HUES64 (cell line): ENCODE data around the gene ADAMTS17.

Experiments
- H3K27ac ChIP-seq: 2 replicates; pipeline ENCODE4 v1.7.0; 2013; ENCODE audit warnings: low read depth, low read length, inconsistent platforms
- H3K27me3 ChIP-seq: 2 replicates; pipeline ENCODE4 v1.6.1; 2013; ENCODE audit warnings: mild to moderate bottlenecking, low read length; ENCODE audit not compliant: insufficient read depth
- H3K36me3 ChIP-seq: 2 replicates; pipeline ENCODE4 v1.6.1; 2013; ENCODE audit warnings: mild to moderate bottlenecking, low read length; ENCODE audit not compliant: insufficient read depth
- H3K4me1 ChIP-seq: 2 replicates; pipeline ENCODE4 v1.6.1; 2013; ENCODE audit warnings: mild to moderate bottlenecking, low read length, moderate library complexity; ENCODE audit not compliant: insufficient read depth
- H3K4me3 ChIP-seq: 2 replicates; pipeline ENCODE4 v1.5.1; 2013; ENCODE audit warnings: mild to moderate bottlenecking, low read length, moderate library complexity
- H3K9ac ChIP-seq: 2 replicates; pipeline ENCODE4 v1.6.1; 2013; ENCODE audit warnings: mild to moderate bottlenecking, low read depth, low read length
- H3K9me3 ChIP-seq: 2 replicates; pipeline ENCODE4 v1.6.1; 2013; ENCODE audit warnings: low read depth, low read length; ENCODE audit not compliant: insufficient read depth
- WGBS: fragments of 150-250, 120-280 bp; methylation state at CpG from one replicate; pipeline ENCODE4 v1.1.7; 2013; ENCODE audit warnings: missing lambda C conversion rate; 5-methylcytosine and 5-hydroxymethylcytosine counted together

The ADAMTS17 gene

GRCh38 chr15:100131321-100132224 is 210.2 kb downstream of the ADAMTS17 start:
- Histone ChIP-seq H3K4me1 (no peaks in the 10 kb centered on the region), H3K9me3 (no peaks in the 10 kb centered on the region), H3K27ac (no peak overlapping the region), H3K27me3 (no peaks in the 10 kb centered on the region), H3K9ac (no peak overlapping the region), H3K36me3 (no peaks in the 10 kb centered on the region), H3K4me3 (no peak overlapping the region)
- 92% methylated on average over 25 of the region's 25 CpGs for WGBS

GRCh38 chr15:100129677-100130076 is 212.1 kb downstream of the ADAMTS17 start:
- no peak overlapping the region for H3K4me3 ChIP-seq
- no peaks in the 10 kb centered on the region for H3K9me3 ChIP-seq
- 90% methylated on average over 9 of the region's 9 CpGs for WGBS
- H3K27ac ChIP-seq = no peak overlapping the region
- no peaks in the 10 kb centered on the region for H3K36me3 ChIP-seq
- no peaks in the 10 kb centered on the region for H3K4me1 ChIP-seq
- no peak overlapping the region for H3K9ac ChIP-seq
- no peaks in the 10 kb centered on the region for H3K27me3 ChIP-seq

- 86% methylated on average over 19 of the region's 19 CpGs for WGBS
- H3K9ac ChIP-seq = no peak overlapping the region
Observed at GRCh38 chr15:100125401-100126191, 216.2 kb downstream of the ADAMTS17 start.

GRCh38 chr15:100124936-100125335 is 216.8 kb downstream of the ADAMTS17 start:
- H3K9me3 ChIP-seq = peaks cover 11% of the 10 kb centered on the region; the same call in 1 of the 2 replicates
- WGBS = 92% methylated on average over 5 of the region's 5 CpGs
- H3K4me1 ChIP-seq = no peaks in the 10 kb centered on the region
- H3K9ac ChIP-seq = no peak overlapping the region
- H3K27ac ChIP-seq = no peak overlapping the region
- H3K4me3 ChIP-seq = no peak overlapping the region
- H3K27me3 ChIP-seq = no peaks in the 10 kb centered on the region
- no peaks in the 10 kb centered on the region for H3K36me3 ChIP-seq

More at GRCh38 chr15:100125401-100126191, 216.2 kb downstream of the ADAMTS17 start:
- H3K4me3 ChIP-seq = no peak overlapping the region
- no peaks in the 10 kb centered on the region for H3K4me1 ChIP-seq
- H3K9me3 ChIP-seq = peaks cover 9% of the 10 kb centered on the region; the same call in 1 of the 2 replicates
- H3K36me3 ChIP-seq = no peaks in the 10 kb centered on the region
- no peaks in the 10 kb centered on the region for H3K27me3 ChIP-seq
- no peak overlapping the region for H3K27ac ChIP-seq

GRCh38 chr15:100124361-100124760 is 217.4 kb downstream of the ADAMTS17 start:
- 95% methylated on average over 13 of the region's 14 CpGs for WGBS

GRCh38 chr15:100123611-100124010 is 218.2 kb downstream of the ADAMTS17 start:
- Histone ChIP-seq H3K27ac (no peak overlapping the region), H3K36me3 (no peaks in the 10 kb centered on the region), H3K9ac (no peak overlapping the region), H3K9me3 (peaks cover 11% of the 10 kb centered on the region; the same call in 1 of the 2 replicates), H3K27me3 (no peaks in the 10 kb centered on the region), H3K4me1 (no peaks in the 10 kb centered on the region), H3K4me3 (no peak overlapping the region)
- 96% methylated on average over 9 of the region's 9 CpGs for WGBS

More at GRCh38 chr15:100124361-100124760, 217.4 kb downstream of the ADAMTS17 start:
- Histone ChIP-seq H3K4me1 (no peaks in the 10 kb centered on the region), H3K4me3 (no peak overlapping the region), H3K9me3 (peaks cover 11% of the 10 kb centered on the region; the same call in 1 of the 2 replicates), H3K9ac (no peak overlapping the region), H3K27me3 (no peaks in the 10 kb centered on the region), H3K36me3 (no peaks in the 10 kb centered on the region), H3K27ac (no peak overlapping the region)

GRCh38 chr15:100121285-100121684 is 220.5 kb downstream of the ADAMTS17 start:
- H3K9ac ChIP-seq = no peak overlapping the region
- no peaks in the 10 kb centered on the region for H3K4me1 ChIP-seq
- 100% methylated on average over 2 of the region's 2 CpGs for WGBS
- peaks cover 11% of the 10 kb centered on the region; the same call in 1 of the 2 replicates for H3K9me3 ChIP-seq
- no peak overlapping the region for H3K4me3 ChIP-seq
- H3K27me3 ChIP-seq = no peaks in the 10 kb centered on the region
- H3K27ac ChIP-seq = no peak overlapping the region
- H3K36me3 ChIP-seq = no peaks in the 10 kb centered on the region

- H3K27ac ChIP-seq = no peak overlapping the region
- H3K9ac ChIP-seq = no peak overlapping the region
- peaks cover 2% of the 10 kb centered on the region; the same call in 1 of the 2 replicates for H3K4me1 ChIP-seq
- H3K9me3 ChIP-seq = peaks cover 11% of the 10 kb centered on the region; the same call in 1 of the 2 replicates
- H3K4me3 ChIP-seq = no peak overlapping the region
- no peaks in the 10 kb centered on the region for H3K27me3 ChIP-seq
- WGBS = 100% methylated on average over 1 of the region's 1 CpG
- H3K36me3 ChIP-seq = no peaks in the 10 kb centered on the region
Observed at GRCh38 chr15:100120111-100120510, 221.7 kb downstream of the ADAMTS17 start.

GRCh38 chr15:100118546-100118945 is 223.2 kb downstream of the ADAMTS17 start:
- H3K36me3 ChIP-seq = no peaks in the 10 kb centered on the region
- 86% methylated on average over 9 of the region's 9 CpGs for WGBS
- peaks cover 17% of the 10 kb centered on the region for H3K4me1 ChIP-seq
- H3K9me3 ChIP-seq = peaks cover 11% of the 10 kb centered on the region; the same call in 1 of the 2 replicates
- no peak overlapping the region for H3K9ac ChIP-seq
- no peak overlapping the region for H3K27ac ChIP-seq
- H3K4me3 ChIP-seq = no peak overlapping the region
- no peaks in the 10 kb centered on the region for H3K27me3 ChIP-seq

GRCh38 chr15:100116416-100117190 is 225.2 kb downstream of the ADAMTS17 start:
- WGBS = 97% methylated on average over 17 of the region's 17 CpGs
- Histone ChIP-seq H3K9ac (no peak overlapping the region), H3K9me3 (peaks cover 10% of the 10 kb centered on the region; the same call in 1 of the 2 replicates), H3K36me3 (no peaks in the 10 kb centered on the region), H3K27ac (no peak overlapping the region), H3K4me3 (no peak overlapping the region), H3K4me1 (peaks cover 17% of the 10 kb centered on the region), H3K27me3 (no peaks in the 10 kb centered on the region)
